GM21360 (cell line): ENCODE results near the gene CHRNA10.

Experiments used
- ATAC-seq: cut with Tn5 transposase; IDR thresholded peaks from one replicate; pipeline ENCODE4 v1.9.1; 2021; ENCODE audit warnings: mild to moderate bottlenecking, moderate library complexity; ENCODE audit not compliant: unreplicated experiment

The CHRNA10 gene

GRCh38 chr11:3671334-3672254 lies at the start of gene CHRNA10:
TSS of gene CHRNA10 (minus strand) at chr11:3671384. CDS start at chr11:3671312, 72 bp downstream.
- no peak for ATAC-seq

- no peak for ATAC-seq
Measured at GRCh38 chr11:3712274-3712673, 41.1 kb upstream of the CHRNA10 start.

GRCh38 chr11:3710485-3711259 lies 39.5 kb upstream of the CHRNA10 start:
- no peak for ATAC-seq

GRCh38 chr11:3709977-3710376 lies 38.8 kb upstream of the CHRNA10 start:
- ATAC-seq: no peak

- no peak for ATAC-seq
Measured at GRCh38 chr11:3707176-3707575, 36.0 kb upstream of the CHRNA10 start.

GRCh38 chr11:3703383-3703782 lies 32.2 kb upstream of the CHRNA10 start:
- ATAC-seq: no peak

- no peak for ATAC-seq
Measured at GRCh38 chr11:3700910-3701309, 29.7 kb upstream of the CHRNA10 start.

GRCh38 chr11:3700410-3700809 lies 29.2 kb upstream of the CHRNA10 start:
- ATAC-seq: no peak

- no peak for ATAC-seq
Measured at GRCh38 chr11:3686751-3687150, 15.6 kb upstream of the CHRNA10 start.

GRCh38 chr11:3685923-3686322 lies 14.7 kb upstream of the CHRNA10 start:
- no peak for ATAC-seq

GRCh38 chr11:3684819-3685172 lies 13.6 kb upstream of the CHRNA10 start:
- ATAC-seq: no peak

GRCh38 chr11:3684129-3684818 lies 13.1 kb upstream of the CHRNA10 start:
- no peak for ATAC-seq

GRCh38 chr11:3683039-3683438 lies 11.9 kb upstream of the CHRNA10 start:
- ATAC-seq: no peak

- ATAC-seq: no peak
Measured at GRCh38 chr11:3679077-3679476, 7.9 kb upstream of the CHRNA10 start.

- ATAC-seq: no peak
Measured at GRCh38 chr11:3675971-3676370, 4.8 kb upstream of the CHRNA10 start.

- no peak for ATAC-seq
Measured at GRCh38 chr11:3674189-3674588, 3.0 kb upstream of the CHRNA10 start.

- no peak for ATAC-seq
Measured at GRCh38 chr11:3669742-3670183, 1.4 kb downstream of the CHRNA10 start.

- no peak for ATAC-seq
Measured at GRCh38 chr11:3669128-3669527, 2.1 kb downstream of the CHRNA10 start.

- ATAC-seq: no peak
Measured at GRCh38 chr11:3667149-3668035, 3.8 kb downstream of the CHRNA10 start.

GRCh38 chr11:3666023-3666530 lies 5.1 kb downstream of the CHRNA10 start:
- ATAC-seq: no peak
